Muscle of back (tissue), 11 donors: ENCODE results near the gene SMAD5. TPM values are rescaled to one million over a fixed set of nuclear protein-coding genes. Genes with fewer than 3 reads are reported as not detected.

ENCODE experiments used
- DNase-seq, 3 donors: peaks; one replicate each; pipeline versions ENCODE4 v3.0.0 to v3.0.0-alpha.2; 2013
- polyA plus RNA-seq, 10 donors: library from polyadenylated mRNA; unstranded; fragments of 120-200 nt; gene quantifications; one replicate each; pipeline ENCODE4 v1.2.1, GENCODE V29; 2013; ENCODE audit not compliant: insufficient read length in 10 of 10

Gene SMAD5
- polyA plus RNA-seq, 10 donors = 33.1 to 53.7 (median 45.9) TPM

DNA sequence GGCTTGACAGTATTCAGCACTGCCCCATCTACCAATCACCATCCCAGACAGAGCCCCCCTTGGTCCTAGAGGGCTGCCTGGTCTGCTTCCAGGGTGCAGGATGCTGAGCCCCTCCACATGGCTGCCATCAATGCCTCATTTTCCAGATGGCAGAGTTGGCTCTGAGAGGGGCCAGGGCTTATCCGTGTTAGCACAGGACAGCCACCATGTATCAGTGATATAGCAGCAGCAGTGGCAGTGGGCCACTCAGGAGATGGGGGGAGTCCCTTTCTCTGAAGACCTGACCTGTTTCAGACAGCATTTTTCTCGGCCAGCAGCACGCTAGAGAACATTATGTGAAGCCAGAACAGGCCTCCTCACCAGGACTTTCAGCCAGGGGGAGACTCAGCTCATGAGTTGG is 61.9 kb downstream of the SMAD5 start:
- no peak for DNase-seq

DNA sequence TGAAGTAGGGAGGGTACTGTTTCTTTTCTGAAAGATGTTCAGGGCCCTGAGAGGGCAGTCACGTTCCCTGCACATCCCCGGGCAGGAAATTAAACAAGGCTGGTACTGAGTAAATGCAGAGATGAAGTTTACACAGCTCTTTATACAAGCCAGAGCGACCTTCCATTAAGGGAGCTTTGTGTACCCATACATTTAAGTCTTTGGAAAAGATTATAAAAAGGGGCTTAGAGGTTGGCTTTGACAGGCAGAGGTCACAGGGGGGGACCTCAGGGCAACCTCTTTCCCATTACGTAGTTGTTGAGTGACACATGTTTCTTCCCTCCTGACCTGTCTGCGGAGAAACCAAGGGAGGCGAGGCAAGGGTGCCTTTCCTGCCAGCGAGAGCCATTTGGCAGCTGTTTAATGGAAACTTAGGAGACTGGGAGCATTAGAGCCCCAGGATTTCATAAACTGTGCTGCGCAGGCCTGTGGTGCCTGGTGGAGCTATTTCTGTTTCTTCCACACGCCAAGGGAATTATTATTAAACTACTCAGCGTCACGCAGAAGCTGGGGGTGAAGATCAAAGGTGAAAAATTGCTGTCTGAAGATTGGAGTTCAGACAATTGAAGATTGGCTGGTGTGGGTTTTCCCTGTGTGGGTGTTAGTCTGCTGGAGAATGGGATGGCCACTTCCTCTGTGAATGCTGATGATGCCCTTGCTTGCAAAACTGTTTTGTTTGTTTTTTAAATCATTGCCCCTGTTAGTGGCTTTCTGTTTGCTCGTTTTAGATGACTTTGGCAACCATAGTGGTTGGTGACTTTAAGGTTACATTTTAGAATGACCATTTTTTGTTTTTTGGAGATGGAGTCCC is 63.6 kb downstream of the SMAD5 start:
- no peak for DNase-seq

DNA sequence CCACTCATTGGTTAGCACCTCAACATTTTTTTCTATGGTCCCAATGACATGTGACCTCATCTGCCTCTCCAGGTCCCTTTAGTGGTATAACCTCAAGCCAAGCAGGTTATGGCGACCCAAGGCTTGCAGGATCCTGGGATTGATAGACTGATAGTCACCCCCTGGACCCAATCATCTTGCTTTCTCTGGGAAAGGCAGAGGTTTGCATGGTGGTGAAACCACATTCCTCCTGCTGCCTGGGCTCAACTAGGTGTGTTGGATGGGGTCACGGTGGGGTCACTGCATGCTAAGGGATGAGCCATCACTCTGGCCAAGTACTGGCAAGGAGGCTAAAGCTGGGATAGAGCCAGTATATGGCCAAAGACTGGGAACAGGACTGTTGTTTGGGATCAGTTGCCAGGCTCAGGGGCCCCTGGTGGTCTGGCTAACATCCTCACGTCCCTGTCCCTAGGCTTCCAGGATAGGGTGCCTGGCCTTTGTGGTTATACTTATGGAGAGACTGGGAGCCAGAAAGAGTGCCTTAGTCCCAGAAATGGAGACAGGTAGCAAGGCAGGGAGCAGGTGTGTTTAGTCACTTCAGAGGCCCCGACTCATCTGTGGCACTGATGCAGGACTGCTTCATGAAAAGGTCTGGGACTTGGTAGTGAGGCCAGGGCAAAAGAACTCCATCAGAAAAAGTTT is 65.0 kb downstream of the SMAD5 start:
- DNase-seq = no peak

DNA sequence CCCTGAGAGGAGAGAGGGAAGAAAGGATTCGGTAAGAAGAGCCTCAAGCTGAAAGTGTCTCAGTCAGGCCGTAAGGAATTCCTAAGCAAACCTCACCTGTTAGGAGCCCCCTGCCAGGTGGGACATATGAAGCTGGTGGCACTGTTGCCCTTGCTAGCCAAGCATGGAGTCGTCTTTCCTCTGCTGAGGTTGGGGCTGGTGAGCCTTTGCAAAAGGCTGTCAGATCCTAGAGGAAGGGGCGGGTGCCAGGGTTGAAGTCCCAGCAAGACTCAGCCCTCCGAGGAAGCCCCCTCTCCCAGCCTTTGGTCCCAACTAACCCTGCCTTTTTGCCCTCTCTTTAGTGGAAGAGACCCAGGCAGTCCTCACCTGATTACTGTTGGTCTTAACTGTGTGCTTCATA is 65.8 kb downstream of the SMAD5 start:
- DNase-seq = no peak

DNA sequence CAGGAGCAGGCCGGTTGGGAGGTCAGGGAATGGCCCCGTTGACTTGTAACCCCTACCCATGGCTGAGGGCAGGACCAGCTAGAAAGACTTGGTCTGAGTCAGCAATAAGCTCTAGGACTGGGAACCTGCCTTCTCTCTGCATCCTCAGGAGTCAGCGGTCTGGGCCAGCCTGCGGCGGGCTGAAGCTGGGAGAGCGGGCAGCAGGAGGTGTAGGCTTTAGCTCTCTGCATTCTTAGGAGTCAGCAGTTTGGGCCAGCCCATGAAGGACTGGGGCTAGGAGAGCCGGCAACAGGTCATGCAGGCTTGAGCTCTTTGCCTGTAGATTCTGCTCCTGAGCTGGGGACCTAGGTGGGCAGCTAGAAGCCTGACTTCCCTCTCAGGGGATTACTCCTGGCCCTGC is 66.8 kb downstream of the SMAD5 start:
- DNase-seq = no peak

DNA sequence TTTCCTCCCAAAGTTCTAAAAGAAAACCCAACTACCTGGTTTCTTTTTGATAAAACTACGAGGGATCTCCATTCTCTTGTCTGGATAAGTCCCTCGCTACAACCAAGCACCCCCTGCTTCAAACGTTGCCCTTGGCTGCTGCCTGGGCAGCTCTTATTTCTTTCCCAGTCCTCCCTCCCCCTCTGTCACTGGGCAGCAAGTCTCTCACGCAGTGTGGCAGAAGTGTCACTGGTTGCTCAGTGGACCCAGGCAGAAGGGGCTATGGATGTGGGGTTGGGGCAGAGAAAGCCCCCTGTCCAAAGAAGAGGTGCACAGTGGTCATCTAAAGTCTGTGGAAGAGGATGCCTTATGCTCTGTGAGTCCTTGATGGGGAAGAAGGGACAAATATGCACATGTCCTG is 67.5 kb downstream of the SMAD5 start:
- DNase-seq = no peak

DNA sequence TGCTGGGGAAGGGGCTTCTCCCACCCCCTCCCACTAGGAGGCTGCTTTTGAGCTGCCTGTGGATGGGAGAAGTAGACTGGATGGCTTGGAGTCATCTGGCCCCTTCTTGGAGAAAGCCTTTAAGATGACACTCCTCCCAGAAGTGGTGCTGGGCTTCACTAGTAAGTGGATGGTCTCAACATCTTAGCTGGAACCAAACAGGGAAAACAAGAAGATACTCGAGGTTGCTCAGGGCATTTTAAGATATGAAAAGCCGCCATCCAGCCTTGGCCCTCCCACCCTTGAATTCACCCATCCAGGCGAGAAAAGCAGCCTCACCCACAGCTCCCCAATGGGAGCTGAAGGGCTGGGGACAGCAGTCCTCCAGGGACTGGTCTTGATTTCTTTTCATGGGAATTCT is 68.1 kb downstream of the SMAD5 start:
- DNase-seq = no peak

DNA sequence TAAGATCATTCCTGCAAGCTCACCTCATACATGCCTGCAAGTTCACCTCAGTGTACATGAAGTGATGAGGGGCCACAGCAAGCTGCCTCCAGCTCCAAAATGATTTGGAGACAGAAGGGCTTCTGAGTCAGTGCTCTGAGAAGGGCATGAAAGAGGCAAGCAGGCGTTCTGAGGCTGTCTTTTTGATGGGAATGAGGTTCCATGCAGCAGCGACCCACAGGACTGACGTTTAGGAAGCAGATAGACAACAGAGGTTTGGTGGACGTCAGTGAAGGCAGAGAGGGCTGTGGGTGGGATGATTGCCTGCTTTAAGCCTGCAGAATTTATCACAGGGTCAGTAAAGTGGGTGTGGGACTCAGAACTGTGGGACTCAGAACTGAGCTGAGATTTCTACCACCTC is 69.2 kb downstream of the SMAD5 start:
- no peak for DNase-seq

DNA sequence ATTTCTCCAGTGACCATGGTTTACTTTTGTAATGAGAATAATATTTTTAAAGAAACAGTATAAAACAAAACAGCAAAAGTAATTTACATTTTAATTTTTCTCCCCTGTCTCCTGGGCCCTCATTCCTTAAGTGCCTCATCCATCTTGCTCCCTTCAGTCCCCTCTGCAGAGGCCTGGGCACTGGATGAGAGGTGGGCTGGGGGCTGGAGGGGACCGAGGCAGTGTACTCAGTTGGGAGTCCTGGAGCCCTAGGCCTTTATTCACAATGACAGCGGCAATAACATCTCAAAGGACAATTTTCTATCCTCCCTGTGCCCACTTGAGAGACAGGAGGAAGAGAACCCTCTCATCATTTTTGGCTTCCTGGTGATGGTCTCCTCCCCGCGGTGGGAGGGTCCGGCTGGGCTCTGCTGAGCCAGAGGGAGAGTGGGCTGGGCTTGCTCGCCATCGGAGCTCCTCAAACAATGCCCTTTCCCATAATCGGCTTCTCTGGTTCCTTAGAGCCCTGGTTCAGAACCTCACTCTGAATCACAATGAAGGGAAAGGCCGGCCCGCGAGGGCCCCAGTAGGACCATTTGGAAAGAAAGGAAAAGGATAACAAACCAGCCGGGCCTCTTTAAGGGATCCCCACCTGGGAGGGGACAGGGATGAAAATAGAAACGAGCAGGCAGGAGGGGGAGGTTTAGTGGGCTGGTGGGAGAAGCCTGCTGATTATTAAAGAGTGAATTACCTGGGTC is 70.0 kb downstream of the SMAD5 start:
- peak in 2 of 3 donors; percentile 32 to 58 for DNase-seq

DNA sequence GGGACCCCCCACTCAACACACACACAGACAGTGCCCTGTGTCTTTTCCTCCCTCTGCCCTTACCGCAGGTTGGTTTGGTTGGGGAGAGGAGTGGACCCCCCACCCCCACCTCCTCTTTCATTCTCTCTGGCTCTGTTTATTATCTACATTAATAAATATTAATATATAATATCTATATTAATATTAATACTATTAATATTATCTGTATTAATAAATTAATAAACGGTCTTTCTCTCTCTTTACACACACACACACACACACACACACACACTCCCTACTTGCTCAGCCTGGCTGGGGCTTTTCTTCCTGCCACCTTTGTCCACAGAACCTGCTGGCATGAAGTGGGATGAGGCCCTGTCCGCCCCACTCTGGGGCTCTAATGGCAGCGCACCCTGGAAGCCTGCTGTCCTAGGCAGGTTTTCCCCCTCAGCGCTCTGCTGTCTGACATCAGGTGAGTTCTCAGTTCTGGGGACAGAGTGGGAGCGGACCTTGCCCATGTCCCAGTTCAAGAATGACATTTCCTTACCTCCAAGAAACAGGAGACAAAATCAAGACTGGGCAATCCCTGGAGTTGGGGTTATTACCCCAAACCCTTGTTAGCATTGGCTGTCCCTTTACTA is 70.8 kb downstream of the SMAD5 start:
- DNase-seq = no peak

DNA sequence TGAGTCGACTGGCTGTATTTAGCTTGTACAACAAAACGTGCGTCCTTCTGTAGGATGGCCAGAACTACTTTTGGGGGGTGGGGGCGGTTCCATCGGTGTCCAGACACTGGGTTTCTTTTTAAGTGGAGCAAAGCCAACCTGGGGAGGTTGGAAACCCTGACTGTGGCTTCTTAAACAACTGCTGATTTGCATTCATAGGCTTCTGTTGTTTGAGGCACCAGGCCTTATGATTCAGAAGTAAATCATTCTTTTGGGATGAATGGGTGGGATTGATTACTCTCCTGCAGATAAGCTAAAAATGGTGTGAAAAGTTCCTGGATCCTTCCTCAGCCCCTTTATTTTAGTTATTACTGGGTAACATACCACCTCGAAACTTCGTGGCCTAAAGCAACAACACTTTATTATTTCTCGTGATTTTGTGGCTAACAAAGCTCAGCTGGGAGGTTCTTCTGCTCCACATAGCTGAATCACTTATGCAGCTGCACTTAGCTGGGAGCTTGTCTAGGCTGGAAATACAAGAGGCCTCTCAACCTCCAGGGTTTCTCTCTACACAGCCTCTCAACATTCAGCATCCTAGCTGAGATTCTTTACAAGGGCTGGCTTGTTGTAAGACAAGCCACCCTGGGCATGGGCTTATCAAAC is 72.5 kb downstream of the SMAD5 start:
- no peak for DNase-seq

DNA sequence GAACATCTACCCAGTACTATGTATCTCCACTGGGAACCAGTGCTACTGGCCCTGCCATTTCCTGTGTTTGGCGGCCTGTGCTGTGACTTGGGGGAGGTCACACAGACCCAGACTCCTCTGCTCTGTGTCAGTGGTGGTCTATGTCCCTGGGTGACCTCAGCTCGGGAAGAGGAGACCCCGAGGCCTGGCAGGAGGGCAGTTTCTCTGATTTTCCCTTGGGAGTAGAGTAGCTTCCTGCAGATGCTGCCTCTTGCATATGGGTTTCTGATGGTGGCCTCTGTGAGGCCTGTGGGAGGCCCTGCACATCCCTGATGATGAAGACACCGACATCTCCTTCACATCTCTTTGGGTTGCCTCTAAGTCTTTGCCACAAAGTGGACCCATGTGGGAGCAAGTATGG is 73.3 kb downstream of the SMAD5 start:
- no peak for DNase-seq

DNA sequence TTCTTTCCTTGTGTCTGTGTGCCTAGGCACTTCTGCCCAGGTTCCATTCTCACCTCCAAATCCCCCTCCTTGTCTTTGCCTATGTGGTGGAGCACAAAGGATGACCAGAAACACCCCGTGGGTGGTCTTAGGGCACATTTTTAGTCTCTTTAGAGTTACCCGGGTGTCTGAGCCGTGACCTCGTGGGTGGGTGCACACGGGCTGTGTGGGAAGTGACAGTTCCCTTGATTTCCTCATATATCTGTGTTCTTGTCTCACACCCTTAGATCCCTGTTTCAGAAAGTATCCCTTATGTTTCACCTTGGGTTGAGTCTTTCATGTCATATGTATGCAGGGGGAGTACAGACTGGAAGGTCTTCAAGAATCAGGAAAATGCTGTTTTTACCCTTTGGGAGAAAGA is 73.7 kb downstream of the SMAD5 start:
- DNase-seq = no peak

DNA sequence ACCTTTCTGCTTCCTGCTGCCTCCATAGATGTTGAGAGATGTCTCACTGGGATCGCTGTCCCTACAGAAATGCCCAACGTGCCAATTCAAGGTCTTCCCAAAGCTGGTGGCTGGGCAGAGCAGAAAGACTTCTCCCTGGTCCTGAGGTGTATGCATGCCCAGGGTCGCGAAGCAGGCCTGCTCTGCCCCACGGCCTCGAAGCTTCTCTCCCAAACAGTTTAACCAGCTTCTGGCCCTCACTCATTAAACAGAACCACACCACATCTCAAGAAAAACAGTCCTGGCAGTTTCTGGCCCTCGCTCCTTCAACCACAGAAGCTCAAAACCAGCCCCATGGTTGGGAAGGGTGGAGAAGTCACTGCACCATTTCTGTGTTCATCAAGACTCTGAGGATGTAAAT is 75.0 kb downstream of the SMAD5 start:
- no peak for DNase-seq

DNA sequence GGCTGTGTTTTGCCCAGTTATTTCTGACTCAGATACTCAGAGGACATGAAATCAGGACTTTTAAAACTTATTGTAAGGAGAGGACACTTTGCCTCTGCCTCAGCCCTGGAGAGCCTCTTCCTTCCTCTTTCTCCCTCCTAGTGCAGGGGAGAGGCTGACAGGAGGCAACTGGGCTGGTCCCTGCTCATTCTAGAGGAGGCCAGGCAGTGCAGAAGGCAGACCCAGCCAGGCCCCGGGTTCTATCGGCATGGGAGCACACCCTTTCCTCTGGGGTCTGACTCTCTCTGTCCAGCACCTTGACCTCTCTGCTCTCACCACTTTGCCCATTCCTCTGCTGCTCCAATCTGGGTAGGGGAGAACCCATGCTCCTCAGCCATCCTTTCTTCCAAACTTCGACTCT is 76.3 kb downstream of the SMAD5 start:
- no peak for DNase-seq

DNA sequence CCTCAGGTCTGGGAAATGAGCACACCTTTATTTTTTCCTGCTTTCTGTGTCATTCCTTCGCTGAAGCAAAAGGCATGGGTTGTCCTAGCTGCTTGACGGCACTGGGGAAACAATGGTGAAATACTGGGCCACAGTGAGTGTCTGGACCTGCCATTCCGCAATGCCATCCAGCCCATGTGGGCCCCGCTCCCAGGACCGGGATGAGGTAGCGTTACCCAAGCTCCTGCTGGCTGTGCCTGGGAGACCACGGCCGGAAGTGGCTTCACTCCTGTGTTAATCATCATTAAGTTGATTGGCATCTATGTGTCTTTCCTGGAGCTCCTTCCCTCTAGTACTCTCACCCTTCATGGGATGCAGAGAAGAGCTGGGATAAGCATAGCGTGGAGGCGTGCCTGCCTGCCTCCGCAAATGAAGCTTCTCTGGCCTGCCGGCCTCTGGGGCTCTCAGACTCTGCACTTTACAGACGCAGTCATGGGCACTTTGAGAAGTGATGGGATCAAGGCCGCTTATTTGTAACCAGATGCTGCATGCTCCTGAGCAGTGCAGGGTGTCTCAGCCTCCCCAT is 76.8 kb downstream of the SMAD5 start:
- no peak for DNase-seq

DNA sequence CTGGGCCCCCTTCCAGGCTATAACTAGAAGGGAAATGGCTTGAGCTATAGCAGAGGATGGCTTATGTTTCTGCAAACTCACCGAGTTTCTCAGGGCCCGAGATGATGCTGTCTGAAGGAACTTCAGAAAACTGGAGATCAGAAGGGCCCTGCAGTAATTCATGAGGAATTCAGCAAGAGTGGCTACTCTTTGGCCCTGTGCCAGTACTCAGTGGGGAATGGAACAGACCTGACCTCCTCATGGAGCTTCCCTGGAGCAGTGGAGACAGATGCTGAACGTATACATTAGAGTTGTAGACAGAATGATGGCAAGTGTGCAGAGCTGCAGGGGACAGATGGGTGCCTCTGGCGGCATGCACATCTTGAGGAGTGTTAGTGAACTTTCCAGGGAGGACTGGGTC is 77.6 kb downstream of the SMAD5 start:
- no peak for DNase-seq

DNA sequence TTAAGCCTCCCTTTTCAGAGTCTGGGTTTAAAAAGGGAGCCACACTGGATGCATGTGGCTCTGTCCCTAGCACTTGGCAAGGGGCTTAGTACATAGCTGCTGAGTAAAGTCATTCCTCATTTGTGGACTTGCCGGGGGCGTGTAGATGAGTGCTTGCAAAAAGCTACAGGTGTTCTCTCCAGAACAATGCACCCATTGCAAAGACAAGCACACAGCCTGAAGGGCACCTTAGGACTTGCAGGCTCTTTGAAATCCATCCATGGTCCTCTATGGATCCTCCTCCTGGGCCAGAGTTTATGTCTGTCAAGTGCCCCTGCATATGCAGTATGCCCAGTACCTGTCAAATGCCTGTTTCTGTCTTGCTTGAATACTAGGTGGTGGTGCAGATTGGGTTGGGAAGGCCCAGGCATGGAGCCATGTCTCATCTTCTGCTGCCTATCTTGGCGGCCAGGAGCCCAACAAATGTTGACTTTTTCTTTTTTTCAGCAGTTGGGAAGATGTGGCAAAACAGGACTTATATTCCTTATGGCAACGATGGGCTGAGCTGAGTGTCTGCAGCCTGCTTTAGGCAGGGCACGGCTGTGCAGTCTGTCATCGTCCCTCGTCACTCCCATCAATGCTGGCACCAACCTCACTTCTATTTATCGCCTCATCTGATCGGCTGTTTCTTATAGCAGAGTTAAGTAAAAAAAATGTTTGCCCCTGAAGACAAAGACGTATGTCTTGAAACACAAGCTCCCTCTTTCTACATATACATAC is 78.8 kb downstream of the SMAD5 start:
- no peak for DNase-seq

DNA sequence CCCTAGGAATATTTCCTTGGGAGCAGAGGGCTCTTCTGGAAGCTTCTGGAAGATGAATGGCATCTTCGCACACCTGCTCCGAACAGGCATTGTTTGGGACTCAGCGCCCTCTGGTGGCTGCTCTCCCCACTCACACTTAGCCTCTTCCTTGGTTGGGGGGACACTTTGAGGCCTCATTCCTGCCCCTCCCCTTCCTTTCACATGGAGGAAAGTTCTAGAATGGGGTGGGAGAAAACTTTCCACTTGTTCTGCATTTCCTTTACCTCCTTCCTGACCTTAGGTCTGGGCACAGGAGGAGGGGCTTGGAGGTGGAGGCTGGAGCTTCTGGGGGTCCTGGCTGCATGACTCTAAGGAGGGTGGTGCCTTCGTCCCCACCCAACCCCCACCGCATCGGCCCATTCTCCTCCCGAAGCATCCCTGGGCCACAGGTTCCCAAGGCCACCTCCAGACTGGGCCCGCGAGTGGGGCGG is 79.6 kb downstream of the SMAD5 start:
- DNase-seq = peak; percentile 40 to 69 (median 58)

DNA sequence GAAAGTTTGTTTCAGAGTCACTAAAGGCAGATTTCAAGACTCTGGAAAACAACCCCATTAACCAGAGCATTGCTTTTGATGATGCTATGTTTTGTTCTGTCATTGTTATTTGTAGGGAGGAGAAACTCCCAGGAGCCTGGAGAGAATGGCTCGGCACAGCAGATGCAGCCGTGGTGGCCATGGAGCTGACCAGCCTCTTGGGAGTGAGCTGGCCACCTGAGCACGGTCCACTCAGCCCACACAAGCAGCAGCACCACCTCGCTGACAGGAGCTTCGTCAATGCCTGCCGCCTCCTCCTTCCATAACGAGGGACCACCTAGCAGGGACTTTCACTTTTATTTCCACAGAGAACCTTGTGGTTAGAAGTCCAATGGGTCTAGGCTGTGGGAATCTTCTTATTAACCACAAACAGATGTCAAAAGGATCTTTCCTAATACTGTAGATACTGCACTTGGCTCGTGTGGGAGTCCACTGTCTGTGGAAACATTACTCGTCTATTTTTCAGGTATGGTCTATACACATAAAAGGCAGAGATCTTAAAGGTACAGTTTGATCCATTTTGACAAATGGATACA is 81.4 kb downstream of the SMAD5 start:
- DNase-seq = no peak
